Measurements from ENCODE around the gene BTRC. TPM values are rescaled to one million over a fixed set of nuclear protein-coding genes. Genes with fewer than 3 reads are reported as not detected.
"Not testable (repeated sequence)": the region's sequence is repeated elsewhere in the genome, so short reads cannot be mapped to it uniquely, and the experiment has no call there.

BTRC gene
- total RNA-seq, 1 experiment from 2014 or later, result 5.7 TPM

- BruUV-seq (replicated peaks), result no TSS peak
- Histone ChIP-seq H3K27me3 (ENCODE audit: low read length) (no peaks in the 10 kb centered on the region), H3K4me1 (ENCODE audit: insufficient read depth, low read length) (peaks cover 9% of the 10 kb centered on the region), H3F3A (ENCODE audit: low read length, unreplicated experiment) (no peaks in the 10 kb centered on the region), H3K27ac (ENCODE audit: low read length) (no peak overlapping the region), H3K9me2 (replicated peaks; ENCODE audit: low read length) (no peaks in the 10 kb centered on the region), H3K4me3 (ENCODE audit: low read length) (no peak overlapping the region), H4K20me1 (ENCODE audit: low read length) (no peaks in the 10 kb centered on the region), H3K36me3 (ENCODE audit: low read depth, low read length) (no peaks in the 10 kb centered on the region), H3K9me3 (ENCODE audit: low read length) (no peaks in the 10 kb centered on the region), H3K9ac (ENCODE audit: low read length) (no peak overlapping the region), H2AFZ (ENCODE audit: low read length) (no peak overlapping the region), H3K4me2 (ENCODE audit: low read length) (no peak overlapping the region), H3K79me2 (ENCODE audit: low read length) (no peaks in the 10 kb centered on the region)
- CTCF ChIA-PET, result no interaction called here
- ATAC-seq, result peak; percentile 87
- intact Hi-C loops (cut with micrococcal nuclease), result no loop called here
- POLR2A ChIA-PET (ENCODE audit: unreplicated experiment), result no interaction called here
- TF ChIP-seq EZH2phosphoT487 (IDR thresholded peaks at IDR 0.05; ENCODE audit: borderline replicate concordance, low read length) (no peak), EZH2 (IDR thresholded peaks at IDR 0.05; ENCODE audit: low read length, unreplicated experiment) (no peak), CTCF (conservative IDR thresholded peaks at IDR 0.05; ENCODE audit: low read depth, low read length) (no peak)
- DNase-seq, result peak; percentile 45
These were observed 7.8 kb upstream of the BTRC start for GRCh38 chr10:101346177-101346576.

GRCh38 chr10:101351017-101351416 lies 2.9 kb upstream of the BTRC start:
- BruUV-seq (replicated peaks), result no TSS peak
- H3K4me2 ChIP-seq (ENCODE audit: low read length), result no peak overlapping the region
- no peak overlapping the region for H3K4me3 ChIP-seq (ENCODE audit: low read length)
- POLR2A ChIA-PET (ENCODE audit: unreplicated experiment), result no interaction called here
- H3K9me3 ChIP-seq (ENCODE audit: low read length), result no peaks in the 10 kb centered on the region
- no peaks in the 10 kb centered on the region for H4K20me1 ChIP-seq (ENCODE audit: low read length)
- H3K79me2 ChIP-seq (ENCODE audit: low read length), result peaks cover 19% of the 10 kb centered on the region
- CTCF ChIA-PET, result no interaction called here
- H3K27me3 ChIP-seq (ENCODE audit: low read length), result no peaks in the 10 kb centered on the region
- peaks cover 18% of the 10 kb centered on the region for H3K4me1 ChIP-seq (ENCODE audit: insufficient read depth, low read length)
- no peaks in the 10 kb centered on the region for H3F3A ChIP-seq (ENCODE audit: low read length, unreplicated experiment)
- intact Hi-C loops (cut with micrococcal nuclease), result loop anchor here (5.0 kb wide), 1 partner anchor 86 kb away; no protein-coding TSS in a partner anchor
- no peak overlapping the region for H3K9ac ChIP-seq (ENCODE audit: low read length)
- no peak for ATAC-seq
- no peaks in the 10 kb centered on the region for H3K36me3 ChIP-seq (ENCODE audit: low read depth, low read length)
- no peak overlapping the region for H2AFZ ChIP-seq (ENCODE audit: low read length)
- no peak for DNase-seq
- no peak overlapping the region for H3K27ac ChIP-seq (ENCODE audit: low read length)
- no peaks in the 10 kb centered on the region for H3K9me2 ChIP-seq (replicated peaks; ENCODE audit: low read length)
- no peak for TF ChIP-seq EZH2 (IDR thresholded peaks at IDR 0.05; ENCODE audit: low read length, unreplicated experiment)

- H3K4me1 ChIP-seq (ENCODE audit: insufficient read depth, low read length), result peaks cover 13% of the 10 kb centered on the region
- ChIA-PET CTCF (no interaction called here), POLR2A (ENCODE audit: unreplicated experiment) (no interaction called here)
- no peak overlapping the region for H3K4me3 ChIP-seq (ENCODE audit: low read length)
- H4K20me1 ChIP-seq (ENCODE audit: low read length), result no peaks in the 10 kb centered on the region
- H3K36me3 ChIP-seq (ENCODE audit: low read depth, low read length), result no peaks in the 10 kb centered on the region
- no peak overlapping the region for H3K27ac ChIP-seq (ENCODE audit: low read length)
- peaks cover 23% of the 10 kb centered on the region for H3K79me2 ChIP-seq (ENCODE audit: low read length)
- no peaks in the 10 kb centered on the region for H3K9me2 ChIP-seq (replicated peaks; ENCODE audit: low read length)
- no peak overlapping the region for H2AFZ ChIP-seq (ENCODE audit: low read length)
- no peak overlapping the region for H3K4me2 ChIP-seq (ENCODE audit: low read length)
- ATAC-seq (no peak), DNase-seq (no peak)
- no TSS peak for BruUV-seq (replicated peaks)
- intact Hi-C loops (cut with micrococcal nuclease), result loop anchor here (5.0 kb wide), 1 partner anchor 86 kb away; no protein-coding TSS in a partner anchor
- H3K9ac ChIP-seq (ENCODE audit: low read length), result no peak overlapping the region
- H3K9me3 ChIP-seq (ENCODE audit: low read length), result no peaks in the 10 kb centered on the region
- no peak for TF ChIP-seq EZH2phosphoT487 (IDR thresholded peaks at IDR 0.05; ENCODE audit: borderline replicate concordance, low read length)
- H3K27me3 ChIP-seq (ENCODE audit: low read length), result no peaks in the 10 kb centered on the region
- H3F3A ChIP-seq (ENCODE audit: low read length, unreplicated experiment), result no peaks in the 10 kb centered on the region
These were observed 2.5 kb upstream of the BTRC start for GRCh38 chr10:101351477-101351876.

GRCh38 chr10:101352857-101353256 lies 1.1 kb upstream of the BTRC start:
- POLR2A ChIA-PET (ENCODE audit: unreplicated experiment); H3K9ac ChIP-seq (ENCODE audit: low read length); DNase-seq; CTCF ChIA-PET; H3K4me2 ChIP-seq (ENCODE audit: low read length); H3K9me3 ChIP-seq (ENCODE audit: low read length); H3K27ac ChIP-seq (ENCODE audit: low read length); H4K20me1 ChIP-seq (ENCODE audit: low read length); H3K9me2 ChIP-seq (replicated peaks; ENCODE audit: low read length); H3K36me3 ChIP-seq (ENCODE audit: low read depth, low read length); H3F3A ChIP-seq (ENCODE audit: low read length, unreplicated experiment); BruUV-seq (replicated peaks); H3K27me3 ChIP-seq (ENCODE audit: low read length); H3K4me3 ChIP-seq (ENCODE audit: low read length); ATAC-seq: not testable (repeated sequence)
- Histone ChIP-seq H3K79me2 (ENCODE audit: low read length) (peaks cover 30% of the 10 kb centered on the region), H3K4me1 (ENCODE audit: insufficient read depth, low read length) (peaks cover 12% of the 10 kb centered on the region), H2AFZ (ENCODE audit: low read length) (peak overlapping the region; percentile 86; the same call in 1 of the 2 replicates)
- intact Hi-C loops (cut with micrococcal nuclease), result loop anchor here (5.0 kb wide), 1 partner anchor 84 kb away; no protein-coding TSS in a partner anchor

Data from PC-3 (cell line).